IPS-NIHi7 (cell line): Measurements from ENCODE around the gene ZYG11B.
"Not testable (repeated sequence)": the region's sequence is repeated elsewhere in the genome, so short reads cannot be mapped to it uniquely, and the experiment has no call there.

ENCODE experiments used
- DNase-seq: peaks from one replicate; pipeline ENCODE4 v3.0.0; 2012; ENCODE audit warnings: mixed read lengths; ENCODE audit errors: extremely low spot score

Gene ZYG11B

DNA sequence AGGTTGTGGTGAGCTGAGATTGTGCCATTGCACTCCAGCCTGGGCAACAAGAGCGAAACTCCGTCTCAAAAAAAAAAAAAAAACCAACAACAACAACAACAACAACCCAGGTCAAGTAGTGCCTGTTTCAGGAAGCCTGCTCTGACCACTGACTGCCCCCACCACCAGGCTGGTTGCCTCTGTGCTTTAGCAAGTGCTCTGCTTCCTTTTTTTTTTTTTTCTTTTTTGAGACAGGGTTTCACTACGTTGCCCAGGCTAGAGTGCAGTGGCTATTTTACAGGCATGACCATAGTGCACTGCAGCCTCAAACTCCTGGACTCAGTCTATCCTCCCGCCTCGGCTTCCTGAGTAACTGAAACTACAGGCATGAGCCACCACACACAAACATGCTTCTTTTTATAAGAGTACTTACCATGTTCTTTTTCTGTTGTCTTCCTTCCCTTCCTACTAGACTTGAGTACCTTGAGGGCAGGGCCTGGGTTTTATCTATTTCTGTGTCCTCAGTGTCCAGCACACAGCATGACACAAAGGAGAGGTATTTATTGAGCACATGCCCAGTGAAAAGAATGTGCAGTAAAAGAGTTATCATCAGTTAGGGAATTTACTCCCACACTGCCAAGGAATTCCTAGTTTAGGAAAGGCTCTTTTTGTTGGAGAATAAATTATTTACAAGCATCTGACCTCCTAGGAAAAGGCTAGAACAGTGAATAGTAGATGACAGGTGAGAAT is 18.2 kb upstream of the ZYG11B start:
- no peak for DNase-seq

DNA sequence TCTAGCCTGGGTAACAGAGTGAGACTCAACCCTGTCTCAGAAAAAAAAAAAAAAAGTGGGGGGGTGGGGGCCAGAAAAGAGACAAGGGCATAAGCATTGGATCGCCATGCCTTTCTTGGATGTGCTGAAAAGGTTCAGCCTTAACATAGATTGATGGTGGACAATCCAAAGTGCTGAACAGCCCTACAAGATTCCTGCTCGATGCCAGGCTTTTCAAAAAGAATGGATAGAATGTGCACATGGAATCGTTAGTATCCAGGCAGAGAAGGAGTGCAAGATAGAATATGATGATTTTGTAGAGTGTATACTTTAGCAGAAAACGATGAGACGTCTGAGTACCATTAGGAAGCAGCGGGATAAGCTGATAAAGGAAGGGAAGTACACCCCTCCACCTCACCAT is 17.2 kb upstream of the ZYG11B start:
- DNase-seq: no peak

- DNase-seq: no peak
Observed at GRCh38 chr1:52713590-52713989, 12.7 kb upstream of the ZYG11B start.

DNA sequence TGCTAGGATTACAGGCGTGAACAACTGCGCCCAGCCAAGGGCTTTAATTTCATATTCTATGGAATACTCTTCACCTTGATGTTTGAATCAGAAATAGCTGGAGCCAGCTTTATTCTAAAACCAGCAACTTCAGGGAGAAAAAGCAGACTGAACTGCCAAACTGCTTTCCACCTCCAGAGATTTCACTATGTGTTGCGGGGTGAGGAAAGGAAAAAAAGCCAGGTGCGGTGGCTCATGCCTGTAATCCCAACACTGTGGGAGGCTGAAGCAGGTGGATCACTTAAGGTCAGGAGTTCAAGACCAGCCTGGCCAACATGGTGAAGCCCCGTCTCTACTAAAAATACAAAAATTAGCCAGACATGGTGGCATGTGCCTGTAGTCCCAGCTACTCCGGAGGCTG is 11.0 kb upstream of the ZYG11B start:
- not testable (repeated sequence) for DNase-seq

GRCh38 chr1:52723260-52723659 is 3.0 kb upstream of the ZYG11B start:
- DNase-seq: no peak

DNA sequence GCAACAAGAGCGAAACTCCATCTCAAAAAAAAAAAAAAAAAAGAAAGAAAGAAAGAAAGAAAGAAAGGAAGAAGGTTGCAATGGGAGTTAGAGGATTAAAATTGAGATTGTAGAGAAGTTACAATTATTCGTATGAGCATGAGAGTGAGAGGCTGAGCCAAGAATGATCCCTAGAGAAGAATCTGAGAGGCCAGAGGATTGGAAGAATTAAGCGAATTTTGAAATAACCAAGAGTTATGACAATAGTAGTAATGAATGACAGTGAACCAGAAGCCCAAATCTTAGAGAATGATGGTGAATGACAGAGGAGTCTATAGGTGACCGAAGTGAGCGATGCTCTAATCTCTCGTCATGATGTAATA is 369 bp upstream of the ZYG11B start:
- DNase-seq: no peak

- peak; percentile 26 for DNase-seq
Observed at GRCh38 chr1:52727114-52727586, 897 bp downstream of the ZYG11B start.

DNA sequence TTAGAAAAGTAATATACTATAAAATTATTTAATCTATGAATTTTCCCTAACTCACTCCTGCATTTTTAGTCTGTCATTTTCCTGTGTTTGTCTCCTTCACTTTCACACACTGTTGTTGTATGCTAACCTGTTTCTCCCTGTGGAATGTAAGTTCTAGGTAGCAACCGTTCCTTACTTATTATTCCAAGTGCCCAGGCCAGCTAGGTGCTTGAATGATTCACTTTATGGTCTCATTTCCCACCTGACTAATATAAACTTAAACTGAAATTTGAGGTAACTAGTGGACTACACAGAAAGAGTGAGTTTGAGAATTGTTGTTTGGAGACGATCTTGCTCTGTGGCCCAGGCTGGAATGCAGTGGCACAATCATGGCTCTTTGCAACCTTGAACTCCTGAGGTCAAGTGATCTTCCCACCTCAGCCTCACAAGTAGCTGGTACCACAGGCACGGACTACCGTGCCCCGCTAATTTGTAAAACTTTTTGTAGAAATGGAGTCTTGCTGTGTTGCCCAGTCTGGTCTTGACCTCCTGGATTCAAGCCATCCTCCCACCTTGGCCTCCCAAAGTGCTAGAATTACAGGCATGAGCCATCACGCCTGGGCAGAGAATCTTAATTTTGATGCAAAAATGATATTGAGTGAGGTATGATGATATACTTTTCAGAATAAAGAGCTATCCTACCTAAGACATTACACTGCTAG is 1.9 kb downstream of the ZYG11B start:
- no peak for DNase-seq

DNA sequence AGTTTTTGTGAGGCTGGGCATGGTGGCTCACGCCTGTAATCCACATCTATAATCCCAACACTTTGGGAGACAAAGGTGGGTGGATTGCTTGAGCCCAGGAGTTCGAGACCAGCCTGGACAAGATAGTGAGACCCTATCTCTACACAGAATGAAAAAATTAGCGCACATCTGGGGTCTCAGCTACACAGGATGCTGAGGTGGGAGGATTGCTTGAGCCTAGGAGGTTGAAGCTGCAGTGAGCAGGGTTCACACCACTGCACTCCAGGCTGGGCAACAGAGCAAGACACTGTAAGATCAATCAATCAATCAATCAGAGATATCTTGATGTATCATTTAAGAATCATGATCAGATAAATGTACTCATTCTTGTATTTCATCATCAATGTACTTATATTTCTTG is 7.1 kb downstream of the ZYG11B start:
- DNase-seq: no peak

- DNase-seq: not testable (repeated sequence)
Observed at GRCh38 chr1:52735371-52735770, 9.1 kb downstream of the ZYG11B start.

DNA sequence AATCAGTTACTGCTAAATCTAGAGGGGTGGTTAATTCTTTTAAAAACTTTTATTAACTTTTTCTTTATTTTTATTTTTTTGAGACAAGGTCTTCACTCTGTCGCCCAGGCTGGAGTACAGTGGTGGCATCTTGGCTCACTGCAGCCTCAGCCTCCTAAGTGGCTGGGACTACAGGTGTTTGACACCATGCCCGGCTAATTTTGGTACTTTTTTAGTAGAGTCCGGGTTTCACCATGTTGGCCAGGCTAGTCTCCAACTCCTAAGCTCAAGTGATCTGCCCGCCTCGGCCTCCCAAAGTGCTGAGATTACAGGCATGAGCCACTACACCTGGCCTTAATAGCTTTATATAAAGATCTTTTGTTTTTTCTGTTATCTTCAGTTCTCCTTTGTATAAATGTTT is 11.9 kb downstream of the ZYG11B start:
- no peak for DNase-seq

- DNase-seq: no peak
Observed at GRCh38 chr1:52738893-52739292, 12.6 kb downstream of the ZYG11B start.

GRCh38 chr1:52739699-52740467 is 13.6 kb downstream of the ZYG11B start:
- DNase-seq: no peak

DNA sequence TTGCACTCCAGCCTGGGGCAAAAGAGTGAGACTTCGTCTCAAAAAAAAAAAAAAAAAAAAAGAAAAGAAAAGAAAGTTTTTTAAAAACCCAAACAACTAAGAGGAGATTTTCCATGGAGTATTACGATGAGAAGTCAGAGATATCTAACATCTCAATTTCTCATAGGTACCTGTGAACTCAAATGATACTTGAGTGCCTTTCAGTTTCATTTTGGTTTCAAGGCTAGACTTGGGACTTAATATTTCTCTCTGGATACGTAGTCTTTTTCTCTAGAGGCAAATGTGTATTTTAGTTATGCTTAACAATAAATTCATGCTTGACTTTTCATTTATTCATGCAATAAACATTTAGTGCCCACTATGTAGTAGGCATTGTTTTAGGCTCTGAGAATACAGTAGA is 15.0 kb downstream of the ZYG11B start:
- DNase-seq: no peak

DNA sequence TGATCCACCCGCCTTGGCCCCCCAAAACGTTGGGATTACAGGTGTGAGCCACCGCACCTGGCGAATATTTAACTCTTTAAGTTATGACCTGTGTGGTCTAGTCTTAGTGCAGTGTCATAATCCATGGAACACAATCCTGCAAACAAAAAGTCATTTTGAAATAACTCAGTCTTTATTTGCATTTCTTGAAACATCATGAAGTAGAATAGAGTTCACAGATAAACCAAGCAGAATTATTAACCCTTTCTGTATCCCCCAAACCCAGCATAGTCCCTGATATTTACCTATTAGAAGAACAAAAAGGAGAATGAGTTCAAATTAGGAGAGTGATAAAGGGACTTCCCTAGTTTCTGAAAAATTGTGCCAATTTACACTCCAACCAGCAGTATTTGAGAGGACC is 19.9 kb downstream of the ZYG11B start:
- DNase-seq: no peak

GRCh38 chr1:52747450-52747849 is 21.2 kb downstream of the ZYG11B start:
- no peak for DNase-seq

DNA sequence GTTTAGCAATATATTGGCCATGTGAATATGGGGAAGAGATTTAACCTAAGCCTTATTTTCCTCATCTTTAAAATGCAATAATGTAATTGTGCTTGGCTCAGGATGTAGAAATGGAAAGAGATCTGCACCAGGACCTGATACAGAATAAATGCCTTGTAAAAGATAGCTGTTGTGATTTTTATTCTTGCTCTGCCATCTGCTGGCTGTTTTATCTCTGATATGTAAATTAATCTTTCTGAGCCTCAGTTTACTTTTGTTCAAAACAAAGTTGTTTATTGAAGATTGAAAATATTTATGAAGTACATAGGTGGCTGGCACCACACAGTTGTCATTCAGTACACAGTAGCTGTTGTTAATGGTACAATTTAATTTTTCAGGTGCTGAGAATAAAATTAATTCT is 21.9 kb downstream of the ZYG11B start:
- no peak for DNase-seq

- DNase-seq: not testable (repeated sequence)
Observed at GRCh38 chr1:52749496-52749895, 23.2 kb downstream of the ZYG11B start.

GRCh38 chr1:52750139-52750538 is 23.9 kb downstream of the ZYG11B start:
- DNase-seq: not testable (repeated sequence)

DNA sequence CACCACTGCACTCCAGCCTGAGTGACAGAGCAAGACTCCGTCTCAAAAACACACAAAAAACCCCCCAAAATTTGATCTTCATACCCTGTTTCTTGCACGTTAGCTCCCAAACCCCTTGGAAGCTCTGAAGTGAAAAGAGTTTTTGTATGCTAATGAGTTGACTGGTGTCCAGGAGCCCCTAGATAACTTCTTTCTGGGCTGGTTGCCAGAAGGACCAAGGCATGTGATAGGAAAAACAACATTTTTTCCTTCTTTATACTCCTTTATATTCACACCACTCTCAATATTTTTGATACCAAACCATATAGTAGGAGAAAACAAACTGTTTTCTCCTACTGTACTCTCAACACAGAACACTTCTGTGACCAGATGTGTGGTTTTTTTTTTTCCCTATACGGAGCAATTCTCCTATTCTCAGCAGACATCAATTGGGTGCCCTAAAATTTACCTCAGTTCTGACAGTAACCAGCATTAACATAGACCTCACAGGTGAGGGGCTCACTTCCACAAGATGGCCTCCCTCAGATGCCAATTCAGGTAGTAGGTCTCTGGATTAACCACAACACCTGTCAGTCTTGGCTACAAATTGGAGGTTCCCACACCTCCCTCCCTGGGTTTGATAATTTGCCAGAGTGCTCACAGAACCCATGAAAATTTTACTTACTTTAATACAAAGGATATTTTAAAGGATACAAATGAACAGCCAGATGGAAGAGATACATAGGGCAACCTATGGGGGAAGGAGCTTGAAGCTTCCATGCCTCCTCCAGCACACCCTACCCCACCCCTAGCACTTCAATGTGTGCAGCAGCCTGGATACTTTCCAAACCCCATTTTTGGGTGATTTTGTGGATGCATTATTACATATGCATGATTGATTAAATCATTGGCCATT is 25.6 kb downstream of the ZYG11B start:
- no peak for DNase-seq

DNA sequence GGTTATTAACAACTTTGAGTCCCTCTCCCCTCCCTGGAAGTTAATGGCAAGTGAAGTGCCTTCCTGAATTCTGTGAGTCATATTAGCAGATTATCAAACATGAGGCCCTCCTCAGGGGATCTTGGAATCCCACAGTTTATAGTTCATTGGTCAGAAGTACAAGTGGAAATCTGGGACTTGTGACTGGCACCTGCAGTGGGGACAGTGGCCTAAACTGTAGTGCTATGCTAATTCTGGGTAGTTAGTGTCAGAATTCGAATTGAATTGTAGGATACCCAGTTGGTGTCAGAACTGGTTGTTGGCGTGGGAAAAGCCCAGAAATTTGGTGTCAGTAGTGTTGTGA is 26.2 kb downstream of the ZYG11B start:
- no peak for DNase-seq

DNA sequence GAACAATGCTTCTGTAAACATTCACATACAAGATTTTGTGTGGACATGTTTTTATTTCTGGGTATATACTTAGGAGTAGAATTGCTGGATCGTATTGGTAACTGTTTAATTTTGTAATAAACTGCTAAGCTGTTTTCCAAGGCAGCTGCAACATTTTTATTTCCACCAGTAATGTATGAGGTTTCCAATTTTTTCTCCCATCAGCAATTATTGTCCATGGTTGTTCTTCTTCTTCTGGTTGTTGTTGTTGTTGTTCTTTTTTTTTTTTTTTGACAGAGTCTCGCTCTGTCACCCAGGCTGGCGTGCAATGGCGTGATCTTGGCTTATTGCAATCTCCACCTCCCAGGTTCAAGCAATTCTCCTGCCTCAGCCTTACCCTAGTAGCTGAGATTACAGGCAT is 26.9 kb downstream of the ZYG11B start:
- DNase-seq: no peak
